ENCODE data around the gene RANBP3.
"Not testable (repeated sequence)": the region's sequence is repeated elsewhere in the genome, so short reads cannot be mapped to it uniquely, and the experiment has no call there.

Gene RANBP3

DNA sequence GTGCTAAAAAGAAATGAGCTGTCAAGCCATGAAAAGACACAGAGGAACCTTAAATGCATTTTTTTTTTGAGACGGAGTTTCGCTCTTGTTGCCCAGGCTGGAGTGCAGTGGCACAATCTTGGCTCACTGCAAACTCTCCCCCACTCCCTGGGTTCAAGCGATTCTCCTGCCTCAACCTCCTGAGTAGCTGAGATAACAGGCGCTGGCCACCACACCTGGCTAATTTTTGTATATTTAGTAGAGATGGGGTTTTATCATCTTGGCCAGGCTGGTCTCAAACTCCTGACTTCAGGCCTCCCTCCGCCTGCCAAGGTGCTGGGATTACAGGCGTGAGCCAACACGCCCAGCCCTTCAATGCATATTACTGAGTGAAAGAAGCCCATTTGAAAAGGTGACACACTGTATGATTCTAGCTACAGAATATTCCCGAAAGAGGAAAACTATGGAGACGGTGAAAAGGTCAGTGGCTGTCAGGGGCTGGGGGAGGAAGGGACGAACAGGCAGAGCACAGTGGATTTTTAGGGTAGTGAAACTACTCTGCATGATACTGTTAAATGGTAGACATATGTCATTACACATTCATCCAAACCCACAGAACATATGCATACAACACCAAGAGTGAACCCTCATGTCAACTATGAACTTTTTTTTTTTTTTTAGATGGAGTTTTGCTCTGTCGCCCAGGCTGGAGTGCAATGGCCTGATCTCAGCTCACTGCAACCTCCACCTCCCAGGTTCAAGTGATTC, 93.7 kb downstream of the RANBP3 start:
- DNase-seq (ENCODE audit: low read depth in 3 of 3): not testable (repeated sequence)

DNA sequence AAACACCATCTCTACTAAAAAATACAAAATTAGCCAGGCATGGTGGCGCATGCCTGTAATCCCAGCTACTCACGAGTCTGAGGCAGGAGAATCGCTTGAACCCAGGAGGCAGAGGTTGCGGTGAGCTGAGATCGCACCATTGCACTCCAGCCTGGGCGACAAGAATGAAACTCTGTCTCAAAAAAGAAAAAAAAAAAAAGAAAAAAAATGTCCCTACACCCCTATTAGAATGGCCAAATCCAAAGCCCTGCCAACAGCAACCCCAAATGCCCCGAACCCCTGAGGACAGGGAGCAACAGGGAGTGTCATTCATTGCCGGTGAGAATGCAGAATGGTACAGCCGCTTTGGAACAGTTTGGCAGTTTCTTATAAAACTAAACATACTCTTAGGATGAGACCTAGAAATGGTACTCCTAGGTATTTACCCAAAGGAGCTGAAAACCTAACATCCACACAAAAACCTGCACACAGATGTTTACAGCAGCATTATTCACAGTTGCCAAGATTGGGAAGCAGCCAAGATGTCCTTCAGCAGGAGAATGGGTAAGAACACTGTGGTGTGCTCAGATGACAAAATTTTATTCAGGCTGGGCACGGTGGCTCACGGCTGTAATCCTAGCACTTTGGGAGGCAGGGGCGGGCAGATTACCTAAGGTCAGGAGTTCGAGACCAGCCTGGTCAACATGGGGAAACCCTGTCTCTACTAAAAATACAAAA, 94.6 kb downstream of the RANBP3 start:
- not testable (repeated sequence) for DNase-seq (ENCODE audit: low read depth in 3 of 3)

DNA sequence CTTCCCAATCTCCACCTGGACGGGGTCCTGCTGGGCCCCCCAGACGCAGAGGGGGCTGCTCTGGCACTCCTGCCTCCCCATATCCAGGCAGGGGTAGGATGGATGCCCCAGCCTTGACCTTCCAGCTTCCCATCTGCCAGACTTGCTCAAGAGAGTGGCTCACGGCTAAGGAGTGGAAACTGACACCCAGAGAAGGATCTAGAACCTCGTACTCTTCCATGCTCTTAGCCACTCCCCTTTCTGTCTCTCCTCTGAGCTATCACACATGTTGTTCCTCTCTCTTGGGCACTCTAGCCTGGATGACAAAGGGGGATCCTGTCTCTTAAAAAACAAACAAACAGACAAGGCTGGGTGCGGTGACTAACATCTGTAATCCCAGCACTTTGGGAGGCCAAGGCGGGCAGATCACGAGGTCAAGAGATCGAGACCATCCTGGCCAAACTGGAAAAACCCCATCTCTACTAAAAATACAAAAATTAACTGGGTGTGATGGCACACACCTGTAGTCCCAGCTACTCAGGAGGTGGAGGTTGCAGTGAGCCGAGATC, 95.4 kb downstream of the RANBP3 start:
- DNase-seq (ENCODE audit: low read depth in 3 of 3): no peak

DNA sequence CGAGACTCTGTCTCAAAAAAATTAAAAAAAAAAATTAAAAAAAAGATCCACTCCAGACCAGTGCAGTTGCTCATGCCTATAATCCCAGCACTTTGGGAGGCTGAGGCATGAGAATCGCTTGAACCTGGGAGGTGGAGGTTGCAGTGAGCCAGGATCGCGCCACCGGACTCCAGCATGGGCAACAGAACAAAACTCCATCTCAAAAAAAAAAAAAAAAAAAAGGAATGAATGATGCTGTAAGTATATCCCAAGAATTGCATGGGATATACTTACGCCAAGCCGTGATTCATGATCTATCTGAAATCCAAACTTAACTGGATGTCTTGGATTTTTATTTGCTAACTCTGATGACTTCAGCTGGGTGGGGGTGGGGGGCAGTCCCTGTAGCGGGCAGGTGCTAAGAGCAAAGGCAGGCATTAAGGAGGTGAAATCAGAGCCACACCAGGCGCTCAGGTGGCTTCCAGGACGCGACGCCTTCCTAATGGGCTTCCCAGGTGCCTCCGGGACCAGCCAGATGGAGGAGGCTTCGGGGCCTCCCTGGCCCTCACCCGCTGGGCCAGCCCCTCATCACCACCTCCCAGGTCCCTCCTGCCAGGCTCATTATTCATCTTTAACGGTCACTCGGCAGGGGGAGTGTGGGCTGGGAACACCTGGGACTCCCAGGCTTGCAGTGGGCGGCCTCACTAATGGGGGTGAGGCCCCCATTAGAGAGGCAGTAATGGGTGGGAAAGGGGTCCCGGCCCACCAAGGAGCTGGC, 96.2 kb downstream of the RANBP3 start:
- no peak for DNase-seq (ENCODE audit: low read depth in 3 of 3)

DNA sequence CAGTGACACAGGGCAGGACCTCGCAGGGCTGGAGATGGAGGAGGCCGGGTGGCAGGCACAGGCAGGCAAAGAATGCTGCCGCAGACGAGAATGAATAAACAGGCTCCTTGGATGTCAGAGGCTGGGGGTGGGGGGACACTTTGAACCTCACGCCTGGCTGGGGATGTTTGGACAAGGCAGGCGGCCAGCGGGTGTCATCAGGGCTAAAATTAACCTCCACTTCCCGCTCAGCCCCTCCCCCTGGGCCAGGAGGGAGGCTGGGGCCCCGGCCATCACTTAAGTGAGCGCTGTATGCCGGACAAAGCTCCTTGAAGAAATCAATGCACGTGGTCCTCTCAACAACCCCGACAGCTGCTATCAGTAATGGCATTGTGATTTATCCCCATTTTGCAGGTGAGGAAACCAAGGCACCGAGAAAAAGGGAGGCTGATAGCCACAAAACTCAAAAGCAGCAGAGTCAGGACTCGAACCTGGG, 97.3 kb downstream of the RANBP3 start:
- no peak for DNase-seq (ENCODE audit: low read depth in 3 of 3)

DNA sequence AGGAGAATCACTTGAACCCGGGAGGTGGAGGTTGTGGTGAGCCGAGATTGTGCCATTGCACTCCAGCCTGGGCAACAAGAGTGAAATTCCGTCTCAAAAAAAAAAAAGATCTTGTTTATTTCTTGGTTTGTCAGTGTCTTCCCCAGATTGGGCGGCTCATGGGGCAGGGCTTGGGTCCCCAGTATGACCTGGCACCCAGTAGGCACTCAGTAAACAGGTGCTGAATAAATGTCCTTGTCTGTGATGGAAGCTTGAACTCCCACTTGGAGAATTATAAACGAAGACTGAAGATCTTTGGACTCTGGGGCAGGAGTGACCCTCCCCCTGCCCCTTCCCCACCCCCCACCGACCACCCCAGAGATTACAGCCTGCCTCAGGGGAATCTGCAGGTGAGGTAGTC, 97.7 kb downstream of the RANBP3 start:
- no peak for DNase-seq (ENCODE audit: low read depth in 3 of 3)

DNA sequence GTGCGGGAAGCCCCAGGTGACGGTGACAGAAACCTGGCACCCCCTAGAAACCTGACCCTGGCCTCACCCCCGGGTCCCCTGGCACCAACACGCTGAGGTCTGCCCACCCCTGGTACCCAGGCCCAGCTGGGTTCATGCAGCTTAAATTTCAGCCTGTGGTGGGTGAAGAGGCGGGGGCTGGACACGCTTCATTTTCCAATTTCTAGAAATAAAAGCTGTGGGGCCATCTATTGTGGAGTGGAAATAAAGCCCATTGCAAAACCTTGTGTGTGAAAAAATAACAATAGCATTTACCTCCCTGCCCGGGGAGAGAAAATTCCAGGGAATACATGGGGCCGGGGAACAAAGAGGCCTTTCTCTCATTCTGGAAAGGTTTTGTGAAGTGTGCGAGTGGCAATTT, 100.1 kb downstream of the RANBP3 start:
- no peak for DNase-seq (ENCODE audit: low read depth in 3 of 3)

DNA sequence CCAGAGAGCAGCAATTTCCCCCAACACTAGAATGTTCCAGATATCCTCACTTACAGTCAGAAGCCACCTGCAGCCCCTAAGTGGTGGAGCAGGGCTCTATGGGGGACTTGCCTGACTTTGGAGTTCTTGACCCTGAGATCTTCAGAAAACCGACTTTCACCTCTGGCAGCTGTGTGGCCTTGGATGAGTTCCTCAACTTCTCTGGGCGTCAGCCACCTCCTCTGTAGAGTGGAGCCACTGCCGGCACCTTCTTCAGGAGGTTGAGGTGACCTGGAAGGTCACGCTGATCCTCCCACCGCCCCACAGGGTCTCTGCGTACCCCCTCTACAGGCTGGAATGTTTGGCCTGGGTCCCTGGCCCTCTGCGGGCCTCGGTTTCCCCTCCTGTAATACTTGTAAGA, 100.5 kb downstream of the RANBP3 start:
- no peak for DNase-seq (ENCODE audit: low read depth in 3 of 3)

DNA sequence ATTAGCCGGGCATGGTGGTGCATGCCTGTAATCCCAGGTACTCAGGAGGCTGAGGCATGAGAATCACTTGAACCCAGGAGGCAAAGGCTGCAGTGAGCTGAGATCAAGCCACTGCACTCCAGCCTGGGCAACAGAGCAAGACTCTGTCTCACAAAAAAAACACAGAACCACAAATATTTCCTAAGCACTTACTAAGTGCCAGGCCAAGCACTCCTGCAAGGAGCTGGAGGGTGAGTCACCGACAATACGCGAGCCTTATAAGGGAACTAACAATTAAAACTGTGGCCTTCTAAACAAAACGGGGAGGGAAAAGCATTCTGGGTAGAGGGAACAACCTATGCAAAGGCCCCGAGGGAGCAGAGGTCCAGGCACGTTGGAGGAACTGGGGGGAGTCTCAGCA, 103.4 kb downstream of the RANBP3 start:
- not testable (repeated sequence) for DNase-seq (ENCODE audit: low read depth in 3 of 3)

DNA sequence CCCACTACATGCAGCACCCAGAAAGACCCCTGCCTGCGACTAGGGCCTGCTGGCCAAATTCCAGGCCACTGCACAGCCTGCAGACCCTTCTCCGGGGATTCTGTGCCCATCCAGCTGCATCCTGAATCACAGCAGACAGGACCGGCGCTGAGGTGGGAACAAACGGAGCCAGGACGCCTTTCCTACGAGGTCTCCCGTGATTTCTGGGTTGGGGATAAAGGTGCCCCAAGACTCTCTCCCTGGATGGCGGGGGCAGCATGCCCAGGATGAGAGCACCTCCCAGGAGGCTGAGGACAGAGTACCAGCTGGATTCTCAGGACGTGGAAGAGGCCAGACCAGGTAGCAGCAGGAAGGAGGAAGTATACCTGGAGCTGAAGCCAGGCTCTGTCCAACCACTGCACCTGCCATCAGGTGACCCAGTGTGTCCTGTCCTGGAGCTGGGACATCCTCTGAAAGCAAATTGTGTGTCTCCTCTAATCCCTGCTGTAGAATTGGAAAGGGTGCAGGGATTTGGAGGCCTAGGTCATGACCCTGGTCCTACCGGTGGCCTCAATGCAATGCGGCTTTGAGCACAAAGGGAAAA, 104.2 kb downstream of the RANBP3 start:
- no peak for DNase-seq (ENCODE audit: low read depth in 3 of 3)

DNA sequence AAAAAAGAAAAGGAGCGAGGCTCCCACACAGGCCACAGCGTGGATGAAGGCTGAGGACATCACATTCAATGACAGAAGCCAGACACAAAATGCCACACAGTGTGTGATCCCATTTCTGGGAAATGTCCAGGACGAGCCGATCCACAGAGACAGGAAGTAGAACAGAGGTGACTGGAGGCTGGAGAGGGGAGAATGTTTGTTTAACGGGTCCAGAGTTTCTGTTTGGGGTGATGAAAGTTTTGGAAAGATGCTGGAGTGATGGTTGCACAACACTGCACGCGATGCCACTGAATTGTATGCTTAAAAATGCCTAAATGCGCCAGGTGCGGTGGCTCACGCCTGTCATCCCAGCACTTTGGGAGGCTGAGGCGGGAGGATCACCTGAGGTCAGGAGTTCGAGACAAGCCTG, 107.0 kb downstream of the RANBP3 start:
- DNase-seq (ENCODE audit: low read depth in 3 of 3): no peak

DNA sequence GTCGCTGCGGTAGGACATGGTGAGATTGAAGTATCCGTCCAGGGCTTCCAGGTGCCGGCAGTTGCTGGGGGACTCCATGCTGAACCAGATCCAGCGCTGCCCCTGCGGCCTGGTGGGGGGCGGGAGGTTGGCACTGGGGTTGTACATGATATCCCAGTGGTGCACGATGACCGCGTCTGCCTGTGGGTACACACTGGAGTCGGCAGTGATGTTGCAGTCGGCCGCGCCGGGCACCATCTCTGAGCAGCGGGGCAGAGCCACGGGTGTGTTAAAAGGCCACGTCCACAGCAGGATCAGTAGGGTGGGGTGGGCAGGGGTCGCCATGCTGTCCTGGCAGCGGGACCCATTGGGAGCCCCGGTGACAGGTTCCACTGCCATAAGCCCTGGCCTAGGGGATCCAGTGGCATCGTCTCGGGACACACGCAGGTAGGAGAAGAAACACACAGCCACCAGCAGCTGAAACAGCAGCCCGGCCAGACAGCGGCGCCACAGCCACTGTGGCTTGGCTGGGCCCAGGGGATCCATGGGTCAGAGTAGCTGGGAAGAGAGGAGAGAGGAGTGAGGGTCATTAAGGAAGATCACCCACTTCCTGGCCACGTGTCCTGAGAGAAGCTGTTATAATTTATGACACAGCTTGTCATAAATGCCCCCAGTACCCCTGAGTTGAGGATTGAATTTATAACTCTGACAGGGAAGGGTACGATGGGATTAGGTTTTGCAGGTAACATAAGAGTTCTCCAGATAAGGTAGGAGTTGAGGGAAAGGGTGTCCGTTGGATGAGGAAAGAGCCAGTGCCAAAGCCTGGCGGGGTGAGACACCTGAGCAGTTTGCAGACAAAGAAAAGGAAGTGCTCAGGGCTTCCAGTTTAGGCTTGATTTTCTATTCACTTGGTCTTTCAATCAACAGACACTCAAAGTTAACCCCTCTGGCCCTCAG, 110.5 kb downstream of the RANBP3 start:
- DNase-seq (ENCODE audit: low read depth in 3 of 3): no peak

All from stimulated activated CD4-positive, alpha-beta T cell treated with anti-CD3 and anti-CD28 coated beads, TNF-alpha, amount 100 ng/mL, for 48 hours (primary cell).